ENCODE measurements around the gene MREG.

MREG gene

GRCh38 chr2:215901796-215902195 lies 111.6 kb downstream of the MREG start:
- no peak overlapping the region for H3K27ac ChIP-seq
- no peaks in the 10 kb centered on the region for H3K79me2 ChIP-seq (ENCODE audit: insufficient read depth, low read depth)
- H3K4me1 ChIP-seq (ENCODE audit: low read depth, poor library complexity, severe bottlenecking): peaks cover 22% of the 10 kb centered on the region
- no peaks in the 10 kb centered on the region for H3K36me3 ChIP-seq (ENCODE audit: insufficient read depth)
- no peak overlapping the region for H3K4me2 ChIP-seq
- no peak overlapping the region for H3K4me3 ChIP-seq (IDR thresholded peaks at IDR 0.05; ENCODE audit: insufficient read depth, low read depth, low read length)
- no peak overlapping the region for H3K9ac ChIP-seq
- no peaks in the 10 kb centered on the region for H4K20me1 ChIP-seq (ENCODE audit: insufficient read depth)
- H2AFZ ChIP-seq (ENCODE audit: low read depth): no peak overlapping the region
- H3K27me3 ChIP-seq (ENCODE audit: insufficient read depth, low read depth): no peaks in the 10 kb centered on the region
- TF ChIP-seq CTCF (conservative IDR thresholded peaks at IDR 0.05; ENCODE audit: low read depth, low read length): no peak

DNA sequence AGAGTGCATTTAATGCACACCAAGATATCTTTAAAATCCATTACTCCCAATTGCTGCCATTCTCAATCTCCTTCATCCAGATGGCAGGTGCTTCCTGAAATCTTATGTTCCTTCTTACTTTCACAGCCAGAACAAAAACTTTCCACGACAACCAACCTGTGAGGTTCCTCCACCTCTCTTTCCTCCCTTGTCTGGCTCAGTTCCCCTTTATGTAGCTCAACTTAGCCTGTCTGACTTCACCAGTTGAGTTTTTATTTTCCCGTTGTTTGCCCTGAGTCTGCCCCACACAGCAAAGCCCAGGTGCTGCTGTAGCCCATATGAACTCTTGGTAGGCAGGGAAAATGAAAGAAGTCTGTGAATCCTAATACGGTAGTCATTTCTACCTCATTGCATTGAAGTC lies 112.5 kb downstream of the MREG start:
- Histone ChIP-seq H3K79me2 (ENCODE audit: insufficient read depth, low read depth) (no peaks in the 10 kb centered on the region), H3K27ac (no peak overlapping the region), H3K4me3 (IDR thresholded peaks at IDR 0.05; ENCODE audit: insufficient read depth, low read depth, low read length) (no peak overlapping the region), H3K27me3 (ENCODE audit: insufficient read depth, low read depth) (no peaks in the 10 kb centered on the region), H4K20me1 (ENCODE audit: insufficient read depth) (no peaks in the 10 kb centered on the region), H3K4me1 (ENCODE audit: low read depth, poor library complexity, severe bottlenecking) (peaks cover 12% of the 10 kb centered on the region), H3K36me3 (ENCODE audit: insufficient read depth) (no peaks in the 10 kb centered on the region), H2AFZ (ENCODE audit: low read depth) (no peak overlapping the region), H3K4me2 (no peak overlapping the region), H3K9ac (no peak overlapping the region)
- no peak for TF ChIP-seq CTCF (conservative IDR thresholded peaks at IDR 0.05; ENCODE audit: low read depth, low read length)

DNA sequence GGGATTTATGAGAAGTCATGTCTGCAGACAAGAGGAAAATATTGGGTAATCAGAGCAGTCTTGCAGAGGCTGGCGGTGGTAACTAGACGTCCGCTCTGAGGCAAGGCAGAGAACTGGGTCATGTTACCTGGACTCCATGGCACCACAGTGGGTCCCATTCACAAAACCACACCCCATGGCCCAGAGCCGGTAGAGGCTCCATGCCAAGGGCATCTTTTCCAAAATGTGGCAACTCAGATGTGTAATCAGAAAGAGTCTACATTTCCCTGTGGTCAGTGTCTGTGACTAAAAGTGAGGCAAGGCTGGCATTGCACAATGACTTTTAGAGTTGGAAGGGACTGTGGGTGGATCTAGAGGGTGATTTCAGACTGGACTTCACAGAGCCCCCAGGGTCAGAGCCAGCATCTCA lies 113.1 kb downstream of the MREG start:
- Histone ChIP-seq H3K36me3 (ENCODE audit: insufficient read depth) (no peaks in the 10 kb centered on the region), H3K79me2 (ENCODE audit: insufficient read depth, low read depth) (no peaks in the 10 kb centered on the region), H4K20me1 (ENCODE audit: insufficient read depth) (no peaks in the 10 kb centered on the region), H2AFZ (ENCODE audit: low read depth) (no peak overlapping the region), H3K4me1 (ENCODE audit: low read depth, poor library complexity, severe bottlenecking) (peaks cover 6% of the 10 kb centered on the region), H3K27me3 (ENCODE audit: insufficient read depth, low read depth) (no peaks in the 10 kb centered on the region), H3K4me2 (no peak overlapping the region), H3K9ac (no peak overlapping the region), H3K27ac (no peak overlapping the region), H3K4me3 (IDR thresholded peaks at IDR 0.05; ENCODE audit: insufficient read depth, low read depth, low read length) (no peak overlapping the region)
- TF ChIP-seq CTCF (conservative IDR thresholded peaks at IDR 0.05; ENCODE audit: low read depth, low read length): no peak

DNA sequence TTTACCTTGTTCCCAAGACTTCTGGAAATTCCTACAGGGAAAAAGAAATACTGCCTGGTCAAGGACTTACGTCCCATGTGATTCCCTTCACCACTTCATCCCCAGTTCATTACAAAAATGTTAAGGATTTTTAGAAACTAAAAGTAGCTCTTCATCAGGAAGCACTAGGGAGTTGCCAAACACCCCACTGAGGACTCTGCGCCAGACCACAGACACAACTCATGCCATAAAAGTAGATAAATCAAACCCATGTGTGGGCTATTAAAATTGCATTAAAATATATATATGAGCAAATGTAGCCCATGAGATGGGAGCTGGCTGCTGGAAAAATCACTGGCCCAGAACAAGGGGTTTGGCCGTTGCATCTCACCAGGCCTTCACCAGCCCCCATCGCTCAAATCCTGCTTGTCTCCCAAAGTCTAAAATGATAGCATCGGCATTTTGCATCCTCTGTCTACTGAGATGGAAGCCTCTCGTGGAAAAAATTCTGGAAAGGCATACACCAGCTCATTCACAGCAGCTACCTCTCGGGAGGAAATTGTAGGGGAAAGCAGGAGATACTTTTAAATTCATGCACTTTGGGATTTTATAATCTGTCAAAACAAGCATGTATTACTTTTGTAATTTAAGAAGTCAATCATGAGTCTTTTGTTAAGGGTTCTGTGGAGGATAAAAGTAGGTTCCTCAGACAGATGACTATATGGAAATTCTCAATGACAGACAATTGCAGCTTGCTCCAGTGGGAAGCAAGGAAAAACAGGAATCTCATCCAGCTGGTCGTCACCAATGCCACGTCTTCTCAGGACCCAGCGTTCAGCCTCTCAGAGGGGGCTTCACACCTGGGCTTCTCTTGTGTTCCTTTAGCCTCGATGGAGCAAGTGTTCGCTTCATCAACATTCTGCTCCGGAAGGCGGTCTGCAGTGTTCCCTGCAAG lies 113.9 kb downstream of the MREG start:
- no peaks in the 10 kb centered on the region for H3K27me3 ChIP-seq (ENCODE audit: insufficient read depth, low read depth)
- no peak overlapping the region for H3K27ac ChIP-seq
- TF ChIP-seq CTCF (conservative IDR thresholded peaks at IDR 0.05; ENCODE audit: low read depth, low read length): no peak

More for the DNA sequence above, 113.9 kb downstream of the MREG start:
- Histone ChIP-seq H4K20me1 (ENCODE audit: insufficient read depth) (no peaks in the 10 kb centered on the region), H2AFZ (ENCODE audit: low read depth) (no peak overlapping the region), H3K79me2 (ENCODE audit: insufficient read depth, low read depth) (no peaks in the 10 kb centered on the region), H3K4me1 (ENCODE audit: low read depth, poor library complexity, severe bottlenecking) (no peaks in the 10 kb centered on the region), H3K4me3 (IDR thresholded peaks at IDR 0.05; ENCODE audit: insufficient read depth, low read depth, low read length) (no peak overlapping the region), H3K4me2 (no peak overlapping the region), H3K36me3 (ENCODE audit: insufficient read depth) (no peaks in the 10 kb centered on the region), H3K9ac (no peak overlapping the region)

Data from KMS-11 (cell line).